Renal pelvis (tissue), 4 donors: ENCODE results near the gene USP43. TPM values are rescaled to one million over a fixed set of nuclear protein-coding genes. Genes with fewer than 3 reads are reported as not detected.
"Not testable (repeated sequence)": the region's sequence is repeated elsewhere in the genome, so short reads cannot be mapped to it uniquely, and the experiment has no call there.

ENCODE experiments used
- DNase-seq: peaks from one replicate; pipeline ENCODE4 v3.0.0-alpha.2; 2013
- polyA plus RNA-seq, 3 donors: library from polyadenylated mRNA; unstranded; fragments of 120-200 nt; gene quantifications; one replicate each; pipeline ENCODE4 v1.2.1, GENCODE V29; 2013; ENCODE audit not compliant: insufficient read length in 3 of 3

USP43 gene
- polyA plus RNA-seq, 3 donors, result 6.7 to 10.1 (median 8.9) TPM

DNA sequence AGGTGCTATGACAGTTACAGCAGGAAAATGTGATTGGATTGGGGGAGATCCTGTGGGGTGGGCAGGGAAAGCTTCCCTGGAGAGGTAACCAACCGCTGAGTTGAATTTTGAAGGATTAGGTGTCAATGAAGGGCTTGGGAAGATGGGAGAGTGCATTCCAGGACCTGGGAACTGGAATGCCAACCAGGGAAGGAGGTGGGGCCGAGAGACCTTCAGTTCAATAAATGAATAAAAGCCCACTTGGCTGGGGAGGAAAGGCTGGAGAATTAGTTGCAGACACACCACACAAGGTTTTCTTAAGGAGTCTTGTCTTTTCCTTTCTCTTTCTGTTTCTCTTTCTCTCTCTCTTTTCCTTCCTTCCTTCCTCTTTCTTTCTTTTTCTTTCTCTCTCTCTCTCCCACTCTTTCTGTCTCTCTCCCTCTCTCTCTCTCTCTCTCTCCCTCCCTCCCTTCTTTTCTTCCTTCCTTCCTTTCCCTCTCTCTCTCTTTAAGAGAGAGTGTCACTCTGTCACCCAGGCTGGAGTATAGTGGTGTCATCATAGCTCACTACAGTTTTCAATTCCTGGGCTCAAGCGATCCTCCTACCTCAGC is 3.3 kb downstream of the USP43 start:
- no peak for DNase-seq

DNA sequence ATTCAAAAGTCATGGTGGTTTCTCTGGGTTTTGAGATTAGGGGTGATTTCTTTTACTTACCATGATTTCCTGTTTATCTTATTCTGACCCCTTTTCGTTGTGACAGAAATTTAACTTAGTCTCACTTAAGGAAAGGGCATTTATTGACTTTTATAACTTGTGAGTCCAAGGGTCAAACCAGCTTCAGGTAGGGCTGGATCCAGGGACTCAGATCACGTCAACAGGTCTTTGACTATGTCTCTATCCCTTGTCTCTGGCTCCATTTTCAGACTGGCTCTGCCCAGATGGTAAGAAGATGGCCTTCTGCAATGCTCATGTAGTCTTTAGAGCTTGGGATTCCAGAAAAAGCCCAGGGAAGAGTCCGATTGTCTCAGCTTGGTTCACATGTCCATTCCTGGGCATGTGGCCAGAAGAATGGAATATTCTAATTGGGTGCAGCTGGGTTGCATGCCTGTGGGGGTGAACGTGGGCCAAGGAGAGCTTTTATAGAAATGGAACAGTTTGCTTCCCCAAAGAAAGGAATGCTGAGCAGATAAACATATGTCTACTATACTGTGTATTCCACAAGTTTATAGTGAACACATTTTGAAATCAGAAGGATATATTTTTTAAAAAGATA is 13.4 kb downstream of the USP43 start:
- no peak for DNase-seq

DNA sequence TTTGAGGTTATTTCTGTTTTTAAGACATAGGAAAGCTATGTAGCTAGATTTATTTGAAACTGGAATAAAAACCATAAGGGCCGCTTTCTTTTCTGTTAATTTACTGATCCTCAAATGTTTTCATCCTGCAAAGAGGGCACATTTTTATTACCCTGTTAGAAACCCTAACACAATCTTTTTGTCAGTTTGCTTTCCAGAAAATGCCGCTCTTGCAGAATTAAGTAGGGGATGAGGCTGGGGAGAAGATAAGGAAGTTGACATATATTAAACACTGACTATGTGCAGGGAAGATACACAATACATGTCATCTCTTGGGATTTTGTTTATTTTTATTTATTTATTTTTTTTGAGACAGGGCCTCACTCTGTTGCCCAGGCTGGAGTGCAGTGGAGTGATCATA is 15.7 kb downstream of the USP43 start:
- no peak for DNase-seq

DNA sequence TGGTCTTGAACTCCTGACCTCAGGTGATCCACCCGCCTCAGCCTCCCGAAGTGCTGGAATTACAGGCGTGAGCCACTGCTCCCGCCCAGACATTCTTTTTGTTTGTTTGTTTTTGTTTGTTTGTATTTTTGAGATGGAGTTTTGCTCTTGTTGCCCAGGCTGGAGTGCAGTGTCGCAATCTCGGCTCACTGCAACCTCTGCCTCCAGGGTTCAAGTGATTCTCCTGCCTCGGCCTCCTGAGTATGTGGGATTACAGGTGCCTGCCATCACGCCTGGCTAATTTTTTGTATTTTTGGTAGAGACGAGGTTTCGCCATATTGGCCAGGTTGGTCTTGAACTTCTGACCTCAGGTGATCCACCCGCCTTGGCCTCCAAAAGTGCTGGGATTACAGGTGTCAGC is 18.2 kb downstream of the USP43 start:
- DNase-seq, result not testable (repeated sequence)

DNA sequence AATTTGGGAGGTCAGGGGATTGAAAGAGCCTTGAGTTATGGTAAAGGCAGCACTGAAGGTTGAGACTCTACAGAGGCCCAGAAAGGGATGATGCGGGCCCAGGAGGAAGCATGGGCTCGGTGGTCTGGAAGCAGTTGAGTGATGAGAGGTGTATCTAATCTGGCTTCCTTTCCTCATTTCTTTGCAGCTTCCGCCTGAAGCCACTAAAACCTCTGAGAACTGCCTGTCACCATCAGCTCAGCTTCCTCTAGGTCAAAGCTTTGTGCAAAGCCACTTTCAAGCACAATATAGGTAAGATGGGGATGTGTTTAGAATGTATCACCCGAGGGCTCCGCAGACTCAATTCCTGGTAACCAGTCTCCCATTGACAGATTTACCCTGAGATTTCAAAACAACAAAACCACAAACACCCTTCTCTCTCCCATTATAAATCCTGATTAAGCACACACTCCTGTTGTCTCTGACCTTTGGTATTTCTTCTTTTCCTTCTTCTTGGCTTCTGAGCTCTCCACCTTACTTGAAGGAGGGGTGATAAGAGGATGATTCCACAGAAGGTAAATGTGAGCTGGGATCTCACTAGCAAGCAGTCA is 21.2 kb downstream of the USP43 start:
- DNase-seq, result no peak

DNA sequence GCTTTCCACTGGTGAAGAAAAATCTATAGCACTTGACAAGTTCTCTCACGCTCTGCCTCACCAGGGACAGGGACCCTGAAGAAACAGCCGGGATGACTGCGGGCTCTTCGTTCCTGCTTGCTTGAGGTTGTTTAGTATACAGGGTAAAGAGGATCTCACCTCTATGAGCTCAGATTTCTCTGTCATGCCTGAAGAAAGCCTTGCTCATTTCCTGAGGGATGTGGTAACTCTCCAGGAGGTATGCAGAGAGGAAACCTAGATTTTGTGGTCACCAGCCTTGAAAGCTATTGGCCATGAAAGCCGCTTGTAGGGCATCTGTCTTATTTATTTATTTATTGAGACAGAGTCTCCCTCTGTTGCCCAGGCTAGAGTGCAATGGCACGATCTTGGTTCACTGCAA is 23.2 kb downstream of the USP43 start:
- peak; percentile 15 for DNase-seq

DNA sequence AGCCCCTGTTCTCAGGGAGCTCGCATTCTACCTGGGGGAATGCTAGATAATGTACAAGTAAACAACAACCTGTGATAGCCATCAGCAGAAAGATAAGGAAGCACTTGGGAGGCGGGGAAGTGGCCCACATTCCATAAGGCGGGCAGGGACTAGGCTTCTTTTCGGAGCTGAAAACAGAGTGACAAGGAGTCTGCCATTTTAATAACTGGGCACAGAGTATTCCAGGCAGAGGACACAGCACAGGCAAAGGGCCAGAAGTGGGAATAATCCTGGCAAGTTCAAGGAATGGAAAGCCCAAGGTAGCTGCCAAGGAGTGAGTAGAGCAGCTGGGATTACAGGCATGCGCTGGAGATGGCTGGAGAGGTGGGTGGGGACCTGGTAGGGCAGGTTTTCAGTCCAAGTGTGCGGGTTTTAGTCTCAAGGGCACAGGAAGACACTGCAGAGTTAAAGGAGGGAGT is 24.3 kb downstream of the USP43 start:
- no peak for DNase-seq

DNA sequence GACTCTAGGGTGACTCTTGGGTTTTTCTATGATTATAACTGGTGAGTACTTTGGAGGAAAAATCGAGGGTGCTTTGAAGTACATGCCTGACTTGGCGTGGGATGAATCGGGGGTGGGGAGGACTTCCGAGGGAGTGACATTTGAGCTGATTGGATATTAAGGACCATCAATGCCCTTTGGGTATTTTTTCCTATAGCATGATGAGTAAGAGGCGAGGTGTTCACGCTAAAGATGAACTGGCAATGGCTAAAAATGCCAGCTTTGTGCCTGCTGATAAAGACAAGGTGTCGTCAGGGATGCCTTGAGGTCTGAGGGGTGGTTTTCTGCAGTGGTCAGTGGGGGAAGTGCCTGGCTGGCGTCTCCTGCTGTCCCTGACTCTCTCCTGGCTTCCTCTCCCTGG is 25.3 kb downstream of the USP43 start:
- no peak for DNase-seq

DNA sequence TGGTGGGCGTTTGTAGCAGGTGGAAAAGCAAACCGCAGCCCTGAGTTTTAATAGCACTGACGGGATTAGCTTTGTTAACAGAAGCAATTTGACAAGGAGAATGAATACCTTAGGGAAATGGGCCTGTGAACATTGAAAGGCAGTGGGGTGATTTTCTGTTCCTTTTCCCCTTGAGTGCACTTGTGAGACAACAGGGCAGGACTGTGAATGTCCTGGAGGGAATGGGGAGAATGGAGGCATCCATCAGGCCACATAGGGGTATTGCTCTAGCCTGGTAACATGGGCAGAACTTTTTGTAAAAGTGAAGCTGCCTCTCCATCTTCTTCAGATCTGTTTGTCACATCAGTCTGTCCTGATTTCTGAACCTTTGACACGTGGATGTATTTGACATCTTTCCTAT is 26.2 kb downstream of the USP43 start:
- DNase-seq, result no peak

DNA sequence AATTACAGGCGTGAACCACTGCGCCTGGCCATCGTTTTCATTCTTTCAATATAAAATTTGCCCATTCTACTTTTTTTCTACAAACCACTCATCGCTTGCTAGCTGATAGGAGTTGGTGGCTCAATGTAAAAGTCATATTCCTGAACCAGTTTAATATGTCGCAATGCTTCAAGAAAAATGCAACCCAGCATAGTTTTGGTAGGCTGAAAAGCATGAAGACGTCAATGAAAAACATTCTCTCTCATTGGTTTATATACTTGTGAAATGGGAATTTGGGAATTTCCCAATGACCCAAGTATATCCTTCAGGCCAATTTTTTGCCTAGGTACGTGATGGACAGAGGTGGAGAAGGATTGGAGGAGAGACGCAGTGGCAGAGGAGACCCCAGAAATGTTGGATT is 26.9 kb downstream of the USP43 start:
- no peak for DNase-seq

DNA sequence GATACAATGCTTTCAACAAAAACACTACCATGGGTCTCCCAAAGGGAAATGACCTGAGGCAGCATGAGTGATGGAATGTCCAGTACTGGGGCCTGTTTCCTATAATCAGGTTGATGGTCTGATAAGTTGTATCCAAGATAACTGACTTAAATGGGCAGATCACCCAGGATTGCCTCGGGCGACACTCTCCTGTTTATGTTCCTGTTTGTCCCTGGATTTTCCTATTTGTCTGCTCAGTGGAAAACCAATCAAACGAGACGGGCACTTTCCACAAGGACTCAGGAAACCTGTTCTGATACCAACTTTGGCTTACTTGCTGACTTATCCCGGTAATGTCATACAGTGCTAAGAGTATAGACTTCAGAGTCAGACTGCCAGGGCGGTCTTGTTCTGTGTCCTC is 27.4 kb downstream of the USP43 start:
- DNase-seq, result no peak

DNA sequence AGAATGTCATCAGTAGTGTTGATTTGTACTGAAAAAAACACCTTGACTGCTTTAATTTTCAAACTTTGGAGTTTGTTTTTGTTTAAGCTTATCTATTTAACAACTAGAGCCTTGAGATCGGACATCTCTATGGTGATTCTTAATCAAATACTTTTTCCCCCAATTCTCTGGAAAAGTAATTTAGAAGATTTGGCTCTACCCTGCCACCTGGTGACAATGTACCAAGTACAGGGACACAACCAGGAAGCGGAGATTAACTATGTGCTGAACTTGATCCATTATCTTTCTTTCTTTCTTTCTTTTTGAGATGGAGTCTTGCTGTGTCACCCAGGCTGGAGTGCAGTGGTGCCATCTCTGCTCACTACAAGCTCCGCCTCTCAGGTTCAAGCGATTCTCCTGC is 30.8 kb downstream of the USP43 start:
- DNase-seq, result no peak

DNA sequence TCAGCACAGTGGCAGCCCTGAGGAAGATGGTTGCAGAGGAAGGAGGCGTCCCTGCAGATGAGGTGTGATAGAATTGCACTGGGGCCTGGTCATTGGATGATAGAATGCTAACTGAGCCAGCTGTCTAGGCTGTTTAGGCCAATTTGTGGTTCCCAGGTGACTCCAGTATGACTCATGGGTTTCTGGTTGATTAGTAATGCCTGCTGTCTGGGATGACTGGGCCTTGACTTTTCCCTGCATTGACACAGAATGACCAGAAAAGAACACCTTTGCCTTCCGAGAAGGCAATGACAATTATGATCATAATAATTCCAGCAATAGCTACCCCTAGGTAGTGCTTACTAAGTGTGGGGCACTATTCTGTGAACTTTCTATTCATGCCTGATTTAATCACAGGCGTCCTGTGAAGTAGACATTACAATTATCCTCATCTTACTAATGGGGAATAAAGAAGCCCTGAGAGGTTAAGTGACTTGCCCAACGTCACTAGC is 31.5 kb downstream of the USP43 start:
- DNase-seq, result no peak

DNA sequence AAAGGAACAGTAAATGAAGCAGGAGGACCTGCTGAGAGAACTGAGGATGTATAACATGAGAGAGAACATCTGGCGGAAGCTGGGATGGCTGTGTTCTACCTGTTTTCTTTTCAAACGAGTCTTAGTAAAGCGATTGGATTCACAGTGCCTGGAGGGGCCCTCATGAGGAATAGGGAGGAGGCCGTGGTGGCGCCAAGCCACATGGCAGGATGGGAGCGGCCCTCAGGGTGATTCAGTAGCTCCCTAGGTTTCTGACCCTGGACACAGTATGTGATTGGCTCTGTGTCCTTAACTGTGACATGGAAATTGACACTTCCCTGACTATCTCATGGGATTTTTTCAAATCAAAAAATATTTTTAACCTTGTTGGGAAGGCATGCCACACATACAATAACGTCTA is 32.1 kb downstream of the USP43 start:
- DNase-seq, result no peak

DNA sequence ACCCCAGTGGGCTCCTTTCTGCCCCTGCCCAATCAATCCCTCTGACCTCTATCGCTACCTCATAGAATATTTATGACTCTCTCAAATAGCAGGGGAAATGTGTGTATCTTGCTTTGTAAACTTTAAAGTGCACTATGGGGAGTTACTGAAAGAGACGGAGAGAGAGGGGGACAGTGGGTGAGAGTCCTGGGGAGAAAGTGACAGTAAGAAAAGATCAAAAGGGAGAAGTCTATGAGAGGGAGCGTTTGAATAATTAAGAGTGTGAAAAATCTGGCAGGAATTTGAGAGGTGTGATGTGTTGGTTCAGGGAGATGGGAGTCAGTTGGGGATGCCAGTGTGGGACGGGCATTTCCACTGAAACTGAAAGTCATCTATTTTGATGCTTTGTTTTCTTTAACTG is 32.6 kb downstream of the USP43 start:
- no peak for DNase-seq

DNA sequence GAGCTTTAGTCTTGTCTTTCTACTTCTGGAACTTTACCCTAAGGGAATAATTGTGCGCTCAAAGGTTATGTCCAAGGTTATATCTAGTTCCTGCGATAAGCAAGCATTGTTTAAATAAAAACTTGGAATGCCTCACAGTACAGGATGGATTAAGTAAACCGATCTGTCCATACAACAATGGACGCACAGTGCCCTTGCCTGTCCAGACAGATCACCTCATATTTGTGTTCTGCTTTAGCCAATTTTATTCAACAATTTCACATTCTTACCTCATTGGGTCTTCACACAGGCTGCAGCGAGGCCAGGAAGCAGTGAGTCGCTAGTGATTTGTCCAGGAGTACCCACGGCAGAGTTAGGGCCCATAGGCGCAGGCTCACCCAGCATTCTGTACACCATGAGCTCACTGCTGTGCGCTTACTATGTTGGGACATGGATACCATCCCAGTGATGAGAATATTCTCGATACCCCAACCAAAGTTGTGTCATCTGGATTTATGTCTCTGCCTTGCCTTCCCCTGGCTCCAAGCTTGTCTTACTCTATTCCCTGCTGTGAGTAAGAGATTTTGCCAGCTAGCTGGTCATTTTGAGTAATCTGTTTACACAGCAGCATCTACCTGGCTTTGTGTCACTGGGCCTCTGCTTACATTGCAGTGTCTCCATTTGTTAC is 39.8 kb downstream of the USP43 start:
- no peak for DNase-seq

DNA sequence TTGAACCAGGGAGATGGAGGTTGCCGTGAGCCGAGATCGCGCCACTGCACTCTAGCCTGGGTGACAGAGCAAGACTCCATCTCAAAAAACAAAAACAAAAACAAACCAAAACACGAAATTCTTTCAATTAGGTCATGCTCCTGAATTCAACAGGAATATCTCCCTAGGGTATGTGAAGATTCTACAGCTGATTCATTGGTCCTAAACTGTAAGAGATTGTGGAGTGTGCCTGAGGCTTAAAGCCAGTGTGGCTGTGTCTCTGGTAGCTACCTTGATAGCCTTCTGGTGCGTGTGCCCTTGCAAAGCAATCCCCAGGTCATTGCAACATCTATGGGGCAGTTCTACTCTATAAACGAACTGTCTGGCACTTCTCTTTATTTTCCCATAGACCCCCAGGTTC is 48.4 kb downstream of the USP43 start:
- no peak for DNase-seq

DNA sequence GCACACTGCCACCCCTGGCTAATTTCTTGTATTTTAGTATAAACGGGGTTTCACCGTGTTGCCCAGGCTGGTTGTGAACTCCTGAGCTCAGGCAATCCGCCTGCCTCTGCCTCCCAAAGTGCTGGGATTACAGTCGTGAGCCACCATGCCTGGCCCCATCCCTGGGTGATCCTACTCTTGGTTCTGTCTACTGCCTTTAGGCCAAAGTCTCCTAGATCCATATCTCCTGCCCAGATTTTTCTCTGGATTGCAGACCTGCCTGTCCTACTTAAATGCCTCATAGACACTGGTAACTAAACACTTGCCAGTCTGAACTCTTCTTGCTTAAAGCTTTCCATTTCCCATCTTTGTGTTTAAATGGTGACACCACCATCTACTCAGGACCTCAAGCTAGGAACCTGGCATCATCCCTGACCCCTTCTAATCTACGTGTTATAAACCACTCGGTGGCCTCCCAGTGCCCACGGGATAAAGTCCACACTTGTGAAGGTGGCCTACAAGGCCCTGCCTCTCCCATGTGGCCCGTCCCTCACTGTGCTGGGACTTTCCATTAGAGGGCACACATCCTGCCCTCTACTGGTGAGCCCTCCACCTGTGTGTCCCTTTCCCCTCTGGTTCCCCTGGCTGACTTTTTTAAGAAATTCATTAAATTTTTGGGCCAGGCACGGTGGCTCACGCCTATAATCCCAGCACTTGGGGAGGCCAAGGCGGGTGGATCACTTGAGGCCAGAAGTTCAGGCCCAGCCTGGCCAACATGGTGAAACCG is 51.1 kb downstream of the USP43 start:
- no peak for DNase-seq

DNA sequence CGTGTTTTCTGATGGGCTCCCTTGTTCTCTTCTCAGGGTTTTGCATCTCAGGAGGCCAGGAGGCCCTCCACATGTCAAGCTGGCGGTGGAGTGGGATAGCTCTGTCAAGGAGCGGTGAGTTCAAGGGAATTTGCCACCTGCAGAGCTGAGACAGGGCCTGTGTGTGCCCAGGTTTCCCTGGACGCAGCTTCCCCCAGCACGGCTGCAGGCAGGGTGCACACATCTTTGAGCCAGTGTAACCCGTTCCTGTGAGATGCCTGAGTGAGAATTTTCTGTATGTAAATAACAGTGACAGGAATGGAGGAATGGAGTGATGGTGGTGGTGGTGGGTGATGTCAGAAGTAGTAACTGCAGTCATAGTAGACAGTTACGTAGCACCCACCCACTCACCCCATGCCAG is 54.8 kb downstream of the USP43 start:
- DNase-seq, result no peak

DNA sequence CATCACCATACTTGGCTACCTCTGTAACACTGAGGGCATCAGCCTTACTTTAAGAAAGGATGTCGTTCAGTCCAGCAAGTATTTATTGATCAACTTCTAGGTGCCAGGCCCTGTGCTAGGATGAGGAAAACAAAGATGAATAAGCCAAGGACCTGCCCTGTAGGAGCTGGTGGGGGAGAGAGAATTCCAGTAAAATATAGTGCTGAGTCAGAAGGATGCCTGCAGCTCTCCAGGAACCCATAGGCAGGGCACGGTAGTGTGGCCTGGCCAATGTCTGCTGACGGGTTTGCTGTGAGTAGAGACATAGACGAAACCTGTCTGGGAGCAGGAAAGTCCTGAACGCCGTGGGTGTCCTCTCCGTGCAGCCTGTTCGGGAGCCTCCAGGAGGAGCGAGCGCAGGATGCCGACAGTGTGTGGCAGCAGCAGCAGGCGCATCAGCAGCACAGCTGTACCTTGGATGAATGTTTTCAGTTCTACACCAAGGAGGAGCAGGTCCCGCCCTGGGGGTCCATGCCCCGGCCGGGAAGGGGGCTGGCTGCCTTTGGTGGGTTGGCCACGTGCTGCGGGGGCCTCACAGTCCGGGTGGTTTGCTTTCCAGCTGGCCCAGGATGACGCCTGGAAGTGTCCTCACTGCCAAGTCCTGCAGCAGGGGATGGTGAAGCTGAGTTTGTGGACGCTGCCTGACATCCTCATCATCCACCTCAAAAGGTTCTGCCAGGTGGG is 55.6 kb downstream of the USP43 start:
- no peak for DNase-seq

DNA sequence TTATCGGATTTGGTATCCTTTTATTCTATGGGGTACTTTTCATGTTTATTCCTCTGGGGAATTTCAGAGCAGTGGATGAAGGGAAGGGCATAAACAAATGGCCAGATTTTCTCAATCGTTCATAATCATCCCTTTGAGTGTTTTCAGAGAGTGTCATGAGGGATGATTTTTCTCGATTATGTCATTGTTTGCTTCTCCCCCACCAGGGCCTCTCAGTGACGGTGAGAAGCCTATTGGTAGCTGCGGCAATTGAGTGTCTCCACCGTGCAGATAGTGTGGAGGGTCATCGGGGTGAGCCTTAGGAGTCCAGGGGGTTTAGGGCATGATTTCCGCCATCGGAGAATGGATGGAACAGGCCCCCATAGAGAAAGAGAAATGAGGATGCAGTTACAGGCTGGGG is 57.2 kb downstream of the USP43 start:
- DNase-seq, result no peak
